Psoas muscle (tissue), 8 donors: Measurements from ENCODE around the gene EXOC3. TPM values are rescaled to one million over a fixed set of nuclear protein-coding genes. Genes with fewer than 3 reads are reported as not detected.

Experiments
- ATAC-seq, 4 donors: fragments of 200-7000 bp; cut with Tn5 transposase; one replicate each; pipeline ENCODE4 v1.9.1; 2020; ENCODE audit warnings: moderate library complexity in 3 of 4, mild to moderate bottlenecking in 2 of 4
- DNase-seq, 2 donors: peaks; one replicate each; pipeline ENCODE4 v3.0.0-alpha.2; 2020
- H3K27ac ChIP-seq: fragments of 200-600 bp; one replicate; pipeline ENCODE4 v1.8.0; 2022
- H3K27me3 ChIP-seq, 3 donors: fragments of 200-600 bp in 1 of 3; one replicate each; pipeline versions ENCODE4 v1.6.1 to v1.8.0; 2013 to 2022; ENCODE audit warnings: low read length in 2 of 3, mild to moderate bottlenecking in 2 of 3, moderate library complexity in 1 of 3; ENCODE audit not compliant: insufficient read depth in 3 of 3
- H3K36me3 ChIP-seq, 2 donors: fragments of 200-600 bp in 1 of 2; one replicate each; pipeline versions ENCODE4 v1.6.1 to v1.8.0; 2013 to 2022; ENCODE audit warnings: low read depth in 1 of 2, mild to moderate bottlenecking in 1 of 2, moderate library complexity in 1 of 2; ENCODE audit not compliant: insufficient read depth in 1 of 2
- H3K4me1 ChIP-seq: fragments of 200-600 bp; one replicate; pipeline ENCODE4 v1.8.0; 2022
- H3K4me3 ChIP-seq: fragments of 200-600 bp; one replicate; pipeline ENCODE4 v1.8.0; 2022; ENCODE audit warnings: mild to moderate bottlenecking
- H3K9me3 ChIP-seq: fragments of 200-600 bp; one replicate; pipeline ENCODE4 v1.8.0; 2022
- WGBS, 3 donors: extraction: QIAGEN DNeasy Blood & Tissue Kit; methylation state at CpG; one replicate each; pipeline versions ENCODE4 v1.1.6 to v1.1.7; 2013; 5-methylcytosine and 5-hydroxymethylcytosine counted together
- intact Hi-C, 2 donors: fragments of 100-400 bp; cut with DNase I; formaldehyde crosslinking; loops; one replicate each; pipeline versions ENCODE4 v1.11.0 to v1.14.2; 2022
- long read RNA-seq, 2 donors: library from polyadenylated mRNA; unstranded; transcript quantifications; one replicate each; pipeline ENCODE4 v2.0.0, GENCODE V29; 2021
- polyA plus RNA-seq, 3 donors: library from polyadenylated mRNA; stranded (reverse); fragments of 200-250 nt; gene quantifications; one replicate each; pipeline ENCODE4 v1.2.3, GENCODE V29; 2013
- total RNA-seq, 4 donors: library from RNA; stranded (reverse); fragmentation: NEBNext Ultra II Directional in 2 of 4; extraction: Animal tissue kit (Norgen Biotek cat#: 25700) in 2 of 4; gene quantifications; one replicate each; pipeline versions ENCODE4 v1.2.1 to v1.2.4, GENCODE V29; 2021 to 2023
- TF ChIP-seq, protein P1 (sequence below): fragments of 200-600 bp; IDR thresholded peaks from one replicate; pipeline ENCODE4 v1.8.0; 2022; ENCODE audit warnings: antibody characterized with exemption
- donor health status: healthy with polysubstance abuse.
- donor health status: DM: no; HTN: no; CAD: no; lungs with moderate emphysema.
- donor health status: Bipolar disorder and iron deficiency.
- donor health status: healthy.
- donor health status: DM: yes; HTN: yes; CAD: no.
- donor health status: DM: no; HTN: no; CAD: no.
- donor health status: DM: no; HTN: no; CAD: no.
- donor health status: DM: yes; HTN: yes; CAD: no.

The EXOC3 gene
- total RNA-seq (10 to 100 TPM; 55.8 to 62.7 (median 59.1) TPM), polyA plus RNA-seq (10 to 100 TPM; 38.2 to 63.4 (median 49.4) TPM)
- long read RNA-seq, donor 1, transcript EXOC3-209 (13 exons, 2,825 nt), result major isoform, 46 of 58 reads
- long read RNA-seq, donor 1, partial matches to known transcripts, result 6 of 58 reads
- long read RNA-seq, donor 1, other reads (novel, unspliced or antisense), result 3 of 58 reads
- long read RNA-seq, donor 2, transcript EXOC3-209 (13 exons, 2,825 nt), result major isoform, 58 of 82 reads
- long read RNA-seq, donor 2, partial matches to known transcripts, result 10 of 82 reads
- long read RNA-seq, donor 2, other reads (novel, unspliced or antisense), result 12 of 82 reads

DNA sequence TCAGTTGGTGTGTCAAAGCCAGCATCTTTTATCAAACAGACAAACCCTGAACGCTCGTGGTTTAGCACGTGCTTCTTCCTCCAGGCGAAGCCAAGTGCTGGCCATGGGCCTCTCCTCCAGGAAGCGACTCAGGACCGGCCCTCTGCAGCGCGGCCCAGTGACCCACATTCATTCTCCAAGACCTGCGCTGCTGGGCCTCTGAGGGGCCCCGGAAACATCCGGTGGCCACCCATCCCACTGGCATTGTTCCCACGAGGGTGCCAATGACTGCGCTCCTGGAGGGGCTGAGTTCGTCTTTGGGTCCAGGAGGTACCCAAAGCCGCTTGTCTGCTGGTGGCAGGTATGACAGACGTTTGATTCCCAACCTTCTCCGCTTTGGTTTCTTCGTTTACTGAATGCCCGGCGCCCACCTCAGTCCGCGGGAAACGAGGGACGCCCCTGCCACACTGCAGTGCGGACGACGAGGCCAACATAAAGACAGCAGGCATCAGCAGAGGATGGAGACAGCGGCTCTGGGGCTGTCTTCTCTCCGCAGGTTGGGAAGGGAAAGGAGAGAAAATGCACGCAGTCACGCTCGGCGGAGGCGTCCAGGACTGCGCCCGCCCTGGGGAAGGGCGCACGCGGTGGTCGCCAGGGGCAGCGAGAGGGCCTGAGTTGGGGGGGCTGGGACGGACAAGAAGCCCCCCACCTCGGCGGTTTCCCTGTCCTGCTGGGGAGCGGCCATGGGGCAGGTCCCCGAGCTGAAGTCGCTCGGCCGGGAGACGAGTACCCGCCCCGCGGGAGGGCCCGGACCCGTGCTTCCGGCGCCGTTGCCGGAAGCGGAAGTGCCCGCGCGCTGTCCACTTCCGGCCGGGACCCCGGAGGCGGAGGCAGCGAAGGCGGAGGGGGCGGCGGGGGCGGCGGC lies at the start of gene EXOC3:
EXOC3 (plus strand) TSS at position 842 of the 904 bp plus-strand sequence. CDS start 3,030 bp downstream, outside the sequence.
- peak within 1 kb of the TSS; percentile 88 for H3K4me3 ChIP-seq
- TF ChIP-seq, protein P1, sequence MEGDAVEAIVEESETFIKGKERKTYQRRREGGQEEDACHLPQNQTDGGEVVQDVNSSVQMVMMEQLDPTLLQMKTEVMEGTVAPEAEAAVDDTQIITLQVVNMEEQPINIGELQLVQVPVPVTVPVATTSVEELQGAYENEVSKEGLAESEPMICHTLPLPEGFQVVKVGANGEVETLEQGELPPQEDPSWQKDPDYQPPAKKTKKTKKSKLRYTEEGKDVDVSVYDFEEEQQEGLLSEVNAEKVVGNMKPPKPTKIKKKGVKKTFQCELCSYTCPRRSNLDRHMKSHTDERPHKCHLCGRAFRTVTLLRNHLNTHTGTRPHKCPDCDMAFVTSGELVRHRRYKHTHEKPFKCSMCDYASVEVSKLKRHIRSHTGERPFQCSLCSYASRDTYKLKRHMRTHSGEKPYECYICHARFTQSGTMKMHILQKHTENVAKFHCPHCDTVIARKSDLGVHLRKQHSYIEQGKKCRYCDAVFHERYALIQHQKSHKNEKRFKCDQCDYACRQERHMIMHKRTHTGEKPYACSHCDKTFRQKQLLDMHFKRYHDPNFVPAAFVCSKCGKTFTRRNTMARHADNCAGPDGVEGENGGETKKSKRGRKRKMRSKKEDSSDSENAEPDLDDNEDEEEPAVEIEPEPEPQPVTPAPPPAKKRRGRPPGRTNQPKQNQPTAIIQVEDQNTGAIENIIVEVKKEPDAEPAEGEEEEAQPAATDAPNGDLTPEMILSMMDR, result no peak
- H3K4me1 ChIP-seq, result peaks cover 17% of the 10 kb centered on the region
- intact Hi-C loops, result loop anchor here in 1 of 2 donors (10.0 kb wide), 1 partner anchor 462 kb away; no protein-coding TSS in a partner anchor
- ATAC-seq, result peak; percentile 89 to 98 (median 96)
- 4 to 8% (median 6%) methylated on average over 44 to 73 of the region's 73 CpGs for WGBS, 3 donors
- H3K27ac ChIP-seq, result peak within 1 kb of the TSS; percentile 87
- peak; percentile 79 to 88 for DNase-seq
- peaks cover 0 to under 1% (median 0%) of the 10 kb centered on the region in 3 donors for H3K27me3 ChIP-seq
- H3K36me3 ChIP-seq, result peaks cover 0 to 15% of the 10 kb centered on the region in 2 donors
- no peaks in the 10 kb centered on the region for H3K9me3 ChIP-seq

GRCh38 chr5:393846-394275 lies 49.1 kb upstream of the EXOC3 start:
- H3K4me3 ChIP-seq, result no peak overlapping the region
- intact Hi-C loops, result no loop called here
- no peaks in the 10 kb centered on the region for H3K4me1 ChIP-seq
- H3K27me3 ChIP-seq, result peaks cover 0 to 8% (median 0%) of the 10 kb centered on the region in 3 donors
- WGBS, 3 donors, result 89 to 92% (median 91%) methylated on average over 10 of the region's 10 CpGs
- no peaks in the 10 kb centered on the region for H3K9me3 ChIP-seq
- no peak for DNase-seq
- ATAC-seq, result no peak
- no peak overlapping the region for H3K27ac ChIP-seq
- TF ChIP-seq, protein P1, result no peak
- H3K36me3 ChIP-seq, result no peaks in the 10 kb centered on the region

- 85 to 87% (median 86%) methylated on average over 18 of the region's 18 CpGs for WGBS, 3 donors
- intact Hi-C loops, result no loop called here
- no peak overlapping the region for H3K27ac ChIP-seq
- H3K4me1 ChIP-seq, result no peaks in the 10 kb centered on the region
- ATAC-seq, result no peak
- H3K4me3 ChIP-seq, result no peak overlapping the region
- H3K27me3 ChIP-seq, result peaks cover 0 to 11% (median 0%) of the 10 kb centered on the region in 3 donors
- H3K36me3 ChIP-seq, result no peaks in the 10 kb centered on the region
- TF ChIP-seq, protein P1, result no peak
- H3K9me3 ChIP-seq, result no peaks in the 10 kb centered on the region
- peak in 1 of 2 donors; percentile 34 for DNase-seq
Measured at GRCh38 chr5:394671-395155, 48.3 kb upstream of the EXOC3 start.

DNA sequence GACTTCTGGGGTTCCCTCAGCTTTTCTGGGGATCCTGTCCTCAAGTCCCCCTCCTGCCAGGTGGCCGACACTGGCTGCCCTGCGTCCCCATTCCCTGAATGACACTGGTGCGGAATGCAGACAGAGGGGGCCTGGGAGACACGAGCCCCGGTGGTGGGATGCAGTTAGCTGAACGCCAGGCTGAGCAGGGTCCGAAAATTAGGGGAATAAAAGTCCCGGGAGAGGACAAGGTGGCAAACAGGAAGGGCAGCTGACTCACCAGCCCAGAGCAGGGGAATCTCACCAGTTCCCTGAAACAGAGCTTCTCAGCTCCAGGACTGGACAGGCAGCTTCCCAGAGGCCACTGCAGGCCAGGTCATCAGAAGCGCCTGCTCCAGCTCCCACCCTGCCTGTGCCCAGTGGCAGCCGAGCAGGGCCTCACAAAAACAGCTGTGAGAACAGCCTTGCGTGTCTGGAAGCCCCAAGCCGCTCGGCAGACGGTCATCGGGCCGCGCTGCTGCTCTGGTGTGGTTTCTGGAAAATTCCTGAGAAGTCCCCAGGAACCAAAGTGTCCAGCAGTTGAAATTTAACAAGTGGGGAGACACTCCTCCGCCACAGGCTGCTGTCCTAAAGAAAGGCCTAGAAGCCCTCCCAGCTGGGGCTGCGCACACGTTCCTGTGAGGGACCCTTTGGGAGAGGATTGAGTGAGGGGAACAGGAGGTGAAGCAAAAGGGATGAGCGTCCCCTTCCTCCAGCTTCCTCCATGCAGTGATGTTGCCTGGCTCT lies 47.6 kb upstream of the EXOC3 start:
- intact Hi-C loops, result no loop called here
- no peak overlapping the region for H3K4me3 ChIP-seq
- no peak for ATAC-seq
- WGBS, 3 donors, result 53 to 62% (median 55%) methylated on average over 21 of the region's 21 CpGs
- H3K9me3 ChIP-seq, result no peaks in the 10 kb centered on the region
- DNase-seq, result peak in 1 of 2 donors; percentile 43
- TF ChIP-seq, protein P1, result no peak
- no peaks in the 10 kb centered on the region for H3K36me3 ChIP-seq
- H3K27ac ChIP-seq, result no peak overlapping the region
- peaks cover 0 to 17% (median 0%) of the 10 kb centered on the region in 3 donors for H3K27me3 ChIP-seq
- peaks cover 4% of the 10 kb centered on the region for H3K4me1 ChIP-seq
